Liver (tissue), 9 donors: ENCODE data around the gene VEGFB. TPM values are rescaled to one million over a fixed set of nuclear protein-coding genes. Genes with fewer than 3 reads are reported as not detected.

Source experiments
- DNase-seq: peaks from one replicate; pipeline ENCODE4 v3.0.0-alpha.2; 2017; ENCODE audit warnings: low spot score
- H3K27ac ChIP-seq, 2 donors: one replicate each; pipeline ENCODE4 v1.7.0; 2013; ENCODE audit warnings: inconsistent platforms in 2 of 2, low read length in 2 of 2, control low read depth in 1 of 2, low read depth in 1 of 2, mild to moderate bottlenecking in 1 of 2
- H3K27me3 ChIP-seq, 4 donors: one replicate each; pipeline versions ENCODE4 v1.6.1 to v1.7.0; 2013; ENCODE audit warnings: low read length in 3 of 4, inconsistent platforms in 1 of 4, mild to moderate bottlenecking in 1 of 4, moderate library complexity in 1 of 4; ENCODE audit not compliant: control insufficient read depth in 4 of 4, insufficient read depth in 4 of 4
- H3K36me3 ChIP-seq, 4 donors: one replicate each; pipeline versions ENCODE4 v1.6.1 to v1.7.0; 2013; ENCODE audit warnings: low read length in 3 of 4, mild to moderate bottlenecking in 3 of 4, low read depth in 1 of 4, moderate library complexity in 1 of 4; ENCODE audit not compliant: control insufficient read depth in 4 of 4, insufficient read depth in 3 of 4
- H3K4me1 ChIP-seq, 4 donors: one replicate each; pipeline versions ENCODE4 v1.6.1 to v1.7.0; 2013; ENCODE audit warnings: low read length in 3 of 4, mild to moderate bottlenecking in 3 of 4, moderate library complexity in 1 of 4; ENCODE audit not compliant: control insufficient read depth in 4 of 4, insufficient read depth in 4 of 4
- H3K4me3 ChIP-seq, 3 donors: one replicate each; pipeline versions ENCODE4 v1.6.1 to v1.7.0; 2013; ENCODE audit warnings: low read length in 3 of 3, control low read depth in 1 of 3, low read depth in 1 of 3, mild to moderate bottlenecking in 1 of 3
- H3K9ac ChIP-seq, 2 donors: one replicate each; pipeline ENCODE4 v1.7.0; 2013; ENCODE audit warnings: low read length in 2 of 2, mild to moderate bottlenecking in 2 of 2, moderate library complexity in 2 of 2, control low read depth in 1 of 2, low read depth in 1 of 2
- H3K9me3 ChIP-seq, 4 donors: one replicate each; pipeline versions ENCODE4 v1.6.1 to v1.7.0; 2013; ENCODE audit warnings: low read length in 3 of 4; ENCODE audit not compliant: control insufficient read depth in 4 of 4
- ATF3 ChIP-seq: IDR thresholded peaks from 2 replicates; pipeline ENCODE4 v1.6.1; 2016; ENCODE audit warnings: antibody characterized with exemption
- CTCF ChIP-seq: fragments of 150-350 bp; IDR thresholded peaks from 2 replicates; pipeline ENCODE4 v1.5.1; 2017; ENCODE audit warnings: improper control_type of control experiment, low read depth, low read length; ENCODE audit not compliant: missing input control
- EGR1 ChIP-seq, 2 donors: IDR thresholded peaks; 2 replicates each; pipeline ENCODE4 v1.6.1; 2016 to 2018; ENCODE audit warnings: antibody characterized with exemption in 2 of 2, low read depth in 2 of 2
- FOXA1 ChIP-seq: IDR thresholded peaks from 2 replicates; pipeline ENCODE4 v1.6.1; 2016; ENCODE audit warnings: antibody characterized with exemption
- FOXA2 ChIP-seq: IDR thresholded peaks from 2 replicates; pipeline ENCODE4 v1.6.1; 2016; ENCODE audit warnings: antibody characterized with exemption
- GABPA ChIP-seq, 2 donors: IDR thresholded peaks in 1 of 2; conservative IDR thresholded peaks in 1 of 2; 2 replicates each; pipeline ENCODE4 v1.6.1; 2016; ENCODE audit warnings: antibody characterized with exemption in 2 of 2, mild to moderate bottlenecking in 1 of 2, moderate library complexity in 1 of 2
- HNF4A ChIP-seq, 2 donors: conservative IDR thresholded peaks; 2 replicates each; pipeline ENCODE4 v1.6.1; 2016; ENCODE audit warnings: antibody characterized with exemption in 2 of 2, mild to moderate bottlenecking in 2 of 2
- HNF4G ChIP-seq: IDR thresholded peaks from 2 replicates; pipeline ENCODE4 v1.6.1; 2016; ENCODE audit warnings: antibody characterized with exemption
- JUND ChIP-seq, 2 donors: IDR thresholded peaks; 2 replicates each; pipeline ENCODE4 v1.6.1; 2016; ENCODE audit warnings: antibody characterized with exemption in 2 of 2
- NR2F2 ChIP-seq: IDR thresholded peaks from 2 replicates; pipeline ENCODE4 v1.6.1; 2016; ENCODE audit warnings: antibody characterized with exemption
- RAD21 ChIP-seq, 2 donors: IDR thresholded peaks; 2 replicates each; pipeline ENCODE4 v1.6.1; 2016; ENCODE audit warnings: antibody characterized with exemption in 2 of 2, mild to moderate bottlenecking in 2 of 2
- REST ChIP-seq: IDR thresholded peaks from 2 replicates; pipeline ENCODE4 v1.6.1; 2016; ENCODE audit warnings: antibody characterized with exemption, mild to moderate bottlenecking
- RXRA ChIP-seq, 2 donors: IDR thresholded peaks; 2 replicates each; pipeline ENCODE4 v1.6.1; 2017 to 2018; ENCODE audit warnings: antibody characterized with exemption in 2 of 2, mild to moderate bottlenecking in 1 of 2
- SP1 ChIP-seq: IDR thresholded peaks from 2 replicates; pipeline ENCODE4 v1.6.1; 2018; ENCODE audit warnings: antibody characterized with exemption, mild to moderate bottlenecking
- TAF1 ChIP-seq: conservative IDR thresholded peaks from 2 replicates; pipeline ENCODE4 v1.6.1; 2016; ENCODE audit warnings: antibody characterized with exemption, mild to moderate bottlenecking
- YY1 ChIP-seq: IDR thresholded peaks from 2 replicates; pipeline ENCODE4 v1.6.1; 2016; ENCODE audit warnings: antibody characterized with exemption, mild to moderate bottlenecking
- ZBTB33 ChIP-seq: IDR thresholded peaks from 2 replicates; pipeline ENCODE4 v1.6.1; 2016; ENCODE audit warnings: antibody characterized with exemption
- WGBS: extraction: QIAGEN DNeasy Blood & Tissue Kit; methylation state at CpG from one replicate; pipeline ENCODE4 v1.1.7; 2013; 5-methylcytosine and 5-hydroxymethylcytosine counted together
- polyA plus RNA-seq, 2 donors: library from polyadenylated mRNA; stranded (reverse) in 1 of 2; unstranded in 1 of 2; fragments of 200-250 nt in 1 of 2; fragments of >200 nt in 1 of 2; fragmentation: Nextera tagmentation in 1 of 2; extraction: Ambion mirVana in 1 of 2; gene quantifications; one replicate each; pipeline versions ENCODE4 v1.2.1 to v1.2.3, GENCODE V29; 2013 to 2015
- total RNA-seq, 2 donors: library from RNA; depleted of rRNA; stranded (reverse); fragments of >200 nt; gene quantifications; one replicate each; pipeline ENCODE4 v1.2.3, GENCODE V29; 2014
- TF ChIP-seq, protein P1 (sequence below): IDR thresholded peaks from 2 replicates; pipeline ENCODE4 v1.6.1; 2016; ENCODE audit warnings: antibody characterized with exemption
- donor health status: healthy.
- donor health status: healthy.
- donor health status: healthy.
- donor health status: healthy.
- donor health status: healthy.

Gene VEGFB
- total and polyA plus RNA-seq, 4 donors = 3.6 to 17.3 (median 10.7) TPM

GRCh38 chr11:64276653-64277431, 42.5 kb downstream of the VEGFB start:
- Histone ChIP-seq H3K4me1 (peaks cover 6 to 18% (median 11%) of the 10 kb centered on the region in 4 donors), H3K27ac (no peak overlapping the region), H3K9ac (no peak overlapping the region), H3K4me3 (no peak overlapping the region), H3K36me3 (peaks cover 0 to 21% (median 7%) of the 10 kb centered on the region in 4 donors), H3K9me3 (no peaks in the 10 kb centered on the region), H3K27me3 (no peaks in the 10 kb centered on the region)
- WGBS = 89% methylated on average over 17 of the region's 17 CpGs
- DNase-seq = no peak
- TF ChIP-seq RAD21 (IDR thresholded peaks at IDR 0.05) = no peak
- no peak for TF ChIP-seq YY1
- no peak for TF ChIP-seq SP1
- TF ChIP-seq JUND (IDR thresholded peaks at IDR 0.05) = no peak
- no peak for TF ChIP-seq ZBTB33
- no peak for TF ChIP-seq CTCF
- TF ChIP-seq FOXA2 = no peak
- no peak for TF ChIP-seq FOXA1
- TF ChIP-seq GABPA (IDR thresholded peaks at IDR 0.05 in 1 of 2, conservative IDR thresholded peaks at IDR 0.05 in 1 of 2) = no peak
- no peak for TF ChIP-seq RXRA (IDR thresholded peaks at IDR 0.05)
- TF ChIP-seq EGR1 (IDR thresholded peaks at IDR 0.05; ENCODE audit: low read depth in 2 of 2) = no peak
- no peak for TF ChIP-seq HNF4G
- TF ChIP-seq HNF4A (conservative IDR thresholded peaks at IDR 0.05) = no peak
- TF ChIP-seq, protein P1, sequence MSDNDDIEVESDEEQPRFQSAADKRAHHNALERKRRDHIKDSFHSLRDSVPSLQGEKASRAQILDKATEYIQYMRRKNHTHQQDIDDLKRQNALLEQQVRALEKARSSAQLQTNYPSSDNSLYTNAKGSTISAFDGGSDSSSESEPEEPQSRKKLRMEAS = no peak
- TF ChIP-seq TAF1 = no peak
- TF ChIP-seq NR2F2 = no peak
- no peak for TF ChIP-seq ATF3
- TF ChIP-seq REST = no peak
